Upper lobe of left lung (tissue), 6 donors: ENCODE data around the gene CLSTN1. TPM values are rescaled to one million over a fixed set of nuclear protein-coding genes. Genes with fewer than 3 reads are reported as not detected.
A peak's percentile ranks its signal among the peaks of the same experiment; 100 is the strongest.

ENCODE experiments used
- ATAC-seq, 2 donors: fragments of 200-7000 bp; cut with Tn5 transposase; one replicate each; pipeline ENCODE4 v1.9.1; 2022; ENCODE audit warnings: mild to moderate bottlenecking in 2 of 2, moderate library complexity in 2 of 2; ENCODE audit not compliant: low FRiP score in 2 of 2
- DNase-seq, 2 donors: peaks; one replicate each; pipeline ENCODE4 v3.0.0-alpha.2; 2019 to 2020
- H3K27ac ChIP-seq, 4 donors: fragments of 200-600 bp; sonication (generic); one replicate each; pipeline ENCODE4 v1.5.1; 2016 to 2019
- H3K27me3 ChIP-seq, 4 donors: fragments of 200-600 bp; sonication (generic); one replicate each; pipeline ENCODE4 v1.5.1; 2017 to 2019
- H3K36me3 ChIP-seq, 4 donors: fragments of 200-600 bp; sonication (generic); one replicate each; pipeline ENCODE4 v1.5.1; 2016 to 2019
- H3K4me1 ChIP-seq, 4 donors: fragments of 200-600 bp; sonication (generic); one replicate each; pipeline ENCODE4 v1.5.1; 2018 to 2019
- H3K4me3 ChIP-seq, 4 donors: fragments of 200-600 bp; sonication (generic); one replicate each; pipeline ENCODE4 v1.5.1; 2017 to 2019; ENCODE audit warnings: mild to moderate bottlenecking in 2 of 4, moderate library complexity in 1 of 4
- H3K9me3 ChIP-seq, 4 donors: fragments of 200-600 bp; sonication (generic); one replicate each; pipeline ENCODE4 v1.5.1; 2018 to 2019
- CTCF ChIP-seq, 6 experiments: fragments of 450-650 bp in 4 of 6; fragments of 200-600 bp in 2 of 6; sonication (generic) in 2 of 6; IDR thresholded peaks; one replicate each; pipeline ENCODE4 v1.5.1; 2016 to 2019; ENCODE audit warnings: antibody characterized with exemption in 6 of 6
- EP300 ChIP-seq, 4 donors: sonication (generic); formaldehyde crosslinking; IDR thresholded peaks; one replicate each; pipeline ENCODE4 v1.5.1; 2017; ENCODE audit warnings: antibody characterized with exemption in 4 of 4, control low read depth in 2 of 4
- POLR2A ChIP-seq, 4 donors: fragments of 450-650 bp; IDR thresholded peaks; one replicate each; pipeline ENCODE4 v1.5.1; 2016 to 2017; ENCODE audit warnings: antibody characterized with exemption in 4 of 4, mild to moderate bottlenecking in 2 of 4
- POLR2AphosphoS5 ChIP-seq, 2 donors: sonication (generic); formaldehyde crosslinking; IDR thresholded peaks; one replicate each; pipeline ENCODE4 v1.5.1; 2017; ENCODE audit warnings: antibody characterized with exemption in 2 of 2
- WGBS, 2 donors: methylation state at CpG; one replicate each; pipeline ENCODE4 v1.1.5; 2017 to 2018; 5-methylcytosine and 5-hydroxymethylcytosine counted together
- total RNA-seq, 6 donors: library from RNA; depleted of rRNA in 4 of 6; stranded (reverse); fragments of >200 nt in 4 of 6; gene quantifications; one replicate each; pipeline versions ENCODE4 v1.1.0 to v1.2.1, GENCODE V29; 2016 to 2021
- donor health status: DM: no; HTN: no; CAD: no; lungs with moderate emphysema.
- donor health status: DM: no; HTN: yes; CAD: no; lungs with severe emphysema.

Gene CLSTN1
- total RNA-seq, 6 donors from 2014 or later = 35.6 to 82.7 (median 59.5) TPM

DNA sequence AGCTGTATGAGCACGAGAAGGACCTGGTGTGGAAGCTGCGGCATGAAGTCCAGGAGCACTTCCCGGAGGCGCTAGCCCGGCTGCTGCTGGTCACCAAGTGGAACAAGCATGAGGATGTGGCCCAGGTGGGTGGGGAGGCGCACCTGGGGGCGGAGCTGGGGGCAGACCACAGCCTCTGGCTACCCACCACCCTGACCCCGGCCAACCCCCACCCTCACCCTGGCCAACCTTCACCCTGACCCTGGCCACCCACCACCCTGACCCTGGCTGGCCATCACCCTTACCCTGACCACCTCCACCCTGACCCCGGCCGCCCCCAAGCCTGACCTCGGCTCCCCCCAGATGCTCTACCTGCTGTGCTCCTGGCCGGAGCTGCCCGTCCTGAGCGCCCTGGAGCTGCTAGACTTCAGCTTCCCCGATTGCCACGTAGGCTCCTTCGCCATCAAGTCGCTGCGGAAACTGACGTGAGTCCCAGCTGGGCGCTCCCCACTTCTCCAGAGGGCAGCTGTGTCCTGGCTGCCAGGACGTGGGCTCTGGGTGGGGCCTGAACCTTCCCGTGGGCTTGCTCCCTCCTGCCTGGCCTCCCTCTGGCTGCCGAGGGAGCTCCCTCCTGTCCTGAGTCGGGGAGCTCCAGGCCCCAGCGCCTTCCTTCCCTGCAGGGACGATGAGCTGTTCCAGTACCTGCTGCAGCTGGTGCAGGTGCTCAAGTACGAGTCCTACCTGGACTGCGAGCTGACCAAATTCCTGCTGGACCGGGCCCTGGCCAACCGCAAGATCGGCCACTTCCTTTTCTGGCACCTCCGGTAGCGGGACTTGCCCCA is 102.8 kb downstream of the CLSTN1 start:
- ATAC-seq = no peak
- Histone ChIP-seq H3K36me3 (peaks cover 3 to 76% (median 59%) of the 10 kb centered on the region in 4 donors), H3K9me3 (peaks cover 0 to 10% (median 7%) of the 10 kb centered on the region in 4 donors), H3K4me1 (peaks cover 0 to 29% (median 10%) of the 10 kb centered on the region in 4 donors), H3K27ac (no peak overlapping the region), H3K27me3 (no peaks in the 10 kb centered on the region), H3K4me3 (no peak overlapping the region)
- DNase-seq = peak in 1 of 2 donors; percentile 76
- 93 to 95% methylated on average over 22 to 33 of the region's 34 CpGs for WGBS, 2 donors
- no peak for TF ChIP-seq EP300 (IDR thresholded peaks at IDR 0.05)
- no peak for TF ChIP-seq CTCF (IDR thresholded peaks at IDR 0.05)
- TF ChIP-seq POLR2AphosphoS5 (IDR thresholded peaks at IDR 0.05) = no peak
- TF ChIP-seq POLR2A (IDR thresholded peaks at IDR 0.05) = no peak

DNA sequence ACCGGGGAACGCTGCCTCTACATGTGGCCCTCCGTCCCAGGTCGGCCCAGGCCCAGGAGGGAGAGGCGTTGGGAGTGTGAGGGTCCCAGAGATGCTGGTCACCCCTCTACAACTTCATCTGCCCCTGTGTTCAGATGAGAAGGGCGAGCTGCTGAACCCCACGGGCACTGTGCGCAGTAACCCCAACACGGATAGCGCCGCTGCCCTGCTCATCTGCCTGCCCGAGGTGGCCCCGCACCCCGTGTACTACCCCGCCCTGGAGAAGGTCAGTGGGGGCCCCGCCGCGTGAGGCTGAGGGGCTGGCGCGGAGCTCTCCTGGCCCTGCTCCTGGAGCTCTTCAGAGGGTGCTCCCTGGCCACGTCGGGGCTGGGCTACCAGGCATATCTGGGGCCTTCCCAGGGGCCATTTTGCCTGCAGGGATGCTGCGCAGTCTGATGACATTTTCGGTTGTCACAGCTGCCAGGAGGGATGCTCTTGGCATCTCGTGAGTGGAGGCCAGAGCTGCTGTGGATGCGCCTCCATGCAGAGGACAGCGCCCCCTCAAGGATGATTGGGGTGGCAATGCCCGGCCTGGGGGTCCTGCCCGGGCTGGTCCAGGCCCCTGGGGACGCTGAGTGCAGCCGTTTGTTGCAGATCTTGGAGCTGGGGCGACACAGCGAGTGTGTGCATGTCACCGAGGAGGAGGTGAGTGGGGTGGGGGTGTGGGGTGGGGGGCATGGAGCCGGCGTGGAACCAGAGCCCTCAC is 103.6 kb downstream of the CLSTN1 start:
- peak in 1 of 2 donors; percentile 67 for DNase-seq
- peaks cover 3 to 84% (median 66%) of the 10 kb centered on the region in 4 donors for H3K36me3 ChIP-seq
- H3K9me3 ChIP-seq = peaks cover 0 to 10% (median 7%) of the 10 kb centered on the region in 4 donors
- H3K4me3 ChIP-seq = no peak overlapping the region
- no peak overlapping the region for H3K27ac ChIP-seq
- 89% methylated on average over 9 to 32 of the region's 36 CpGs for WGBS, 2 donors
- H3K27me3 ChIP-seq = no peaks in the 10 kb centered on the region
- ATAC-seq = no peak
- TF ChIP-seq POLR2A (IDR thresholded peaks at IDR 0.05) (no peak), POLR2AphosphoS5 (IDR thresholded peaks at IDR 0.05) (no peak), EP300 (IDR thresholded peaks at IDR 0.05) (no peak), CTCF (IDR thresholded peaks at IDR 0.05) (no peak)
- peaks cover 0 to 29% (median 10%) of the 10 kb centered on the region in 4 donors for H3K4me1 ChIP-seq

DNA sequence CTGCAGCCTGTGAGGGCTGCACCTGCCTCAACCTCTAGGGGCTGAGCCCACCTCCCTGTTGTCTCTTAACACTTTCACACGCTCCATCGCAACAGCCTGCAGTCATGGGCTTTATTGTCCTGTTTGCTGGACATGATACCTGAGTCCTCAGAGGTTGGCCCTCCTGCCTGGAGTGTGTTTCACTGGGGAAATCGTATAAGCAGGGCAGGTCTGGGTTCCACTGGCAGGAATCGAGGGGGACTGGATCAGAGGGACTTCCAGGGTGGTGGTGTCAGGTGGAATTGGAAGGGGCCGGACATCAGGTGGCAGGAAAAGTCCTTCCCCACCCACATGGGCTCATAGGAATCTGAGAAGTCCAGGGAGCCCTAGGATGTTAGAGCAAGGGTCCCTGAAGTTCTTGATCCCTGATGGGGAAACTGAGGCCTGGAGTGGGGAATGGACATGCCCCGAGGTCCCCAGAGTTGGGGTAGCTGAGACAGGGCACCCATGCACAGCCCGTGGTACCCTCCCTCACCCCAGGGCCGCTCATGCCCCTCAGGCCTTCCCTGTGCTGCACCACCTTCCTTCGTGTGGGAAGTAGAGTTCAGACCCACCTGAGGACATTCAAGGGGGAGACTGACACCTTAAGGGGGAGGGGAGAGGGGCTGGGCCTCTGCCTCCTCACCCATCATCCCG is 105.6 kb downstream of the CLSTN1 start:
- DNase-seq (peak in 1 of 2 donors; percentile 21), ATAC-seq (no peak)
- WGBS, 2 donors = 88 to 92% methylated on average over 5 to 8 of the region's 10 CpGs
- Histone ChIP-seq H3K4me3 (peak overlapping the region in 1 of 4 donors; percentile 40), H3K4me1 (peaks cover 0 to 29% (median 10%) of the 10 kb centered on the region in 4 donors), H3K36me3 (peaks cover 3 to 71% (median 52%) of the 10 kb centered on the region in 4 donors), H3K27me3 (no peaks in the 10 kb centered on the region), H3K27ac (peak overlapping the region in 3 of 4 donors; percentile 65 to 79 (median 78)), H3K9me3 (peaks cover 0 to 3% (median 2%) of the 10 kb centered on the region in 4 donors)
- TF ChIP-seq EP300 (IDR thresholded peaks at IDR 0.05) (no peak), POLR2A (IDR thresholded peaks at IDR 0.05) (no peak), CTCF (IDR thresholded peaks at IDR 0.05) (no peak), POLR2AphosphoS5 (IDR thresholded peaks at IDR 0.05) (no peak)

GRCh38 chr1:9717193-9718005 is 106.4 kb downstream of the CLSTN1 start:
- Histone ChIP-seq H3K36me3 (peaks cover 0 to 67% (median 46%) of the 10 kb centered on the region in 4 donors), H3K27ac (peak overlapping the region; percentile 49 to 79 (median 72)), H3K27me3 (no peaks in the 10 kb centered on the region), H3K9me3 (no peaks in the 10 kb centered on the region), H3K4me1 (peaks cover 0 to 29% (median 10%) of the 10 kb centered on the region in 4 donors), H3K4me3 (peak overlapping the region in 3 of 4 donors; percentile 15 to 40 (median 40))
- peak in 1 of 2 donors; percentile 55 for TF ChIP-seq POLR2AphosphoS5 (IDR thresholded peaks at IDR 0.05)
- no peak for TF ChIP-seq EP300 (IDR thresholded peaks at IDR 0.05)
- peak in 1 of 4 donors; percentile 48 for TF ChIP-seq POLR2A (IDR thresholded peaks at IDR 0.05)
- no peak for TF ChIP-seq CTCF (IDR thresholded peaks at IDR 0.05)
- WGBS, 2 donors = 54 to 55% methylated on average over 9 to 25 of the region's 25 CpGs
- peak; percentile 53 to 73 for ATAC-seq
- DNase-seq = peak; percentile 68 to 85
